ENCODE results near the gene MFSD11.

- TF ChIP-seq CTCF (IDR thresholded peaks at IDR 0.05 in 8 of 11, conservative IDR thresholded peaks at IDR 0.05 in 3 of 11) (no peak), POLR2A (IDR thresholded peaks at IDR 0.05) (no peak)
Measured at GRCh38 chr17:76748657-76749056, 10.7 kb downstream of the MFSD11 start.

All from spleen (tissue), 7 donors.